ENCODE measurements around the gene E2F8.

DNA sequence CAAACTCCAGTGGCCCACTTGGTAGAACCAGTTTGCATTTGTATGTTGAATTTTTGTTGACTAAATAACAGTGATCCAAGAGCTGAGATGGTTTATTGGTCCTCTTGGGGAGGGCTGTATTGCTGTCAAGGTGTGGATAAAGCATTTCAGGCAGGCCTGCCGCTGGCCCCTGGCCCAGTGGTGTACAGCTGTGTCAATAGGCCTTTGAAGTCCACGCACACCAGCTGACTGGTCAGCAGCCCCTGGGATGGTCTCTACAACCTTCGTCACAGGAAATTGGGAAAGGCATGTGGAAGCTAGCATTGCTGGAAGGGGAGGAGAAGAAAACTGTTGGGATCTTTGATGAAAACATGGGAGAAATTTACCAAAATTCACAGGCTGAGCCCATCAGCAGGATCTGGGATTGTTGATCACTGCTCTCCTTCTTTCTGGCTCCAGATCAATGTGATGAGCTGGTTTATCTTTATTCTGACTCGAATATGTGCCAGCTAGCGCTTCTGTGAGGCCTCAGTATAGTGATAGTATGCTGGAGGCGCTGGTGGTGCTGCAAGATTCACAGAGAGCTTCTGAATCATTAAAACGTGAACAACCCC, 12.5 kb upstream of the E2F8 start:
- TF ChIP-seq, protein P1, sequence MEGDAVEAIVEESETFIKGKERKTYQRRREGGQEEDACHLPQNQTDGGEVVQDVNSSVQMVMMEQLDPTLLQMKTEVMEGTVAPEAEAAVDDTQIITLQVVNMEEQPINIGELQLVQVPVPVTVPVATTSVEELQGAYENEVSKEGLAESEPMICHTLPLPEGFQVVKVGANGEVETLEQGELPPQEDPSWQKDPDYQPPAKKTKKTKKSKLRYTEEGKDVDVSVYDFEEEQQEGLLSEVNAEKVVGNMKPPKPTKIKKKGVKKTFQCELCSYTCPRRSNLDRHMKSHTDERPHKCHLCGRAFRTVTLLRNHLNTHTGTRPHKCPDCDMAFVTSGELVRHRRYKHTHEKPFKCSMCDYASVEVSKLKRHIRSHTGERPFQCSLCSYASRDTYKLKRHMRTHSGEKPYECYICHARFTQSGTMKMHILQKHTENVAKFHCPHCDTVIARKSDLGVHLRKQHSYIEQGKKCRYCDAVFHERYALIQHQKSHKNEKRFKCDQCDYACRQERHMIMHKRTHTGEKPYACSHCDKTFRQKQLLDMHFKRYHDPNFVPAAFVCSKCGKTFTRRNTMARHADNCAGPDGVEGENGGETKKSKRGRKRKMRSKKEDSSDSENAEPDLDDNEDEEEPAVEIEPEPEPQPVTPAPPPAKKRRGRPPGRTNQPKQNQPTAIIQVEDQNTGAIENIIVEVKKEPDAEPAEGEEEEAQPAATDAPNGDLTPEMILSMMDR (IDR thresholded peaks at IDR 0.05), result no peak
- TF ChIP-seq POLR2A (IDR thresholded peaks at IDR 0.05), result no peak
